GM19468 (cell line): ENCODE data around the gene NAA38.

Experiments used
- ATAC-seq: cut with Tn5 transposase; IDR thresholded peaks from one replicate; pipeline ENCODE4 v1.9.1; 2021; ENCODE audit warnings: mild to moderate bottlenecking, moderate library complexity, moderate number of reproducible peaks; ENCODE audit not compliant: unreplicated experiment; ENCODE audit errors: extremely low read depth

The NAA38 gene

DNA sequence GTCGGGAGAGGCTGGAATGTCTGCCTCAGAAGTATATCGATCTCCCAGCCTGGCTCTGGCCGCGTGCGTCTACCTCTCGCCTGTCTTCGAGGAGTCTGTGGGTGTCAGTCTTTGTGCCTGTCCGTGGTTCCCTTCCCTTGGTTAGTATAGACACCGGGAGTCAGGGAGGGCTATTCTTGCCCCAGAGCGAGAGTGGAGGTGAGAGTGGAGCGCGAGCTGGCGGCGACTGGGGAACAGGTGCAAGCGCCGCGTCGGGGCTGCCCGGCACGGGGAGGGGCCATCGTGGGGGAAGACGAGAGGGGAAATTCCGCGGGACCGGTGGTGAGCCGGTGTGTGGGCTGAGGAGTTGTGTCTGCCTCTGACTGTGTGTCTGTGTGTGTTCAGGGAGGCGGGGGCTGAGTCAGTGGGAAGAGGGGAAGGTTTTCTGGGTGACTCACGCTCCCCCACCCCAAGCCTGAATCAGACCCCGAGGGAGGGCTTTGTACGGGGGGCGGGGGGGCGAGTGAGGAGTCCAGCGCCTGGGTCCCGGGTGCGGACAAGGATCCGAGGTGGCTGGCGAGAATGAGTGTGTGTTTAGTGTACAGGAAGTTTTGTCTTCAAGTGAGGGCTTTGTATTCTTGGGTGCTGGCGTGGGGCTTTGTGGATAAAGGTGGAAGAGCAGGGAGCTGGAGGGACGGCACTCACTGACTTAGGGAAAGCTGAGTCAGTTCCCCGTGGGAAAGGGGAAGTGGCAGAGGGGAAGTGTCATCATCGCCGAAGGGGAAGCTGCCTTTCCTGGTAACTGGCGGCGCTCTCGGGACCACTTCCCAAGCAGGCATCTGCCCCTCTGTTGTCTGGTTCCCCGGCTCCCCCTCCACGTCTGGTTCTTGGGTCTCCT lies 14.7 kb downstream of the NAA38 start:
- peak; percentile 1 for ATAC-seq

DNA sequence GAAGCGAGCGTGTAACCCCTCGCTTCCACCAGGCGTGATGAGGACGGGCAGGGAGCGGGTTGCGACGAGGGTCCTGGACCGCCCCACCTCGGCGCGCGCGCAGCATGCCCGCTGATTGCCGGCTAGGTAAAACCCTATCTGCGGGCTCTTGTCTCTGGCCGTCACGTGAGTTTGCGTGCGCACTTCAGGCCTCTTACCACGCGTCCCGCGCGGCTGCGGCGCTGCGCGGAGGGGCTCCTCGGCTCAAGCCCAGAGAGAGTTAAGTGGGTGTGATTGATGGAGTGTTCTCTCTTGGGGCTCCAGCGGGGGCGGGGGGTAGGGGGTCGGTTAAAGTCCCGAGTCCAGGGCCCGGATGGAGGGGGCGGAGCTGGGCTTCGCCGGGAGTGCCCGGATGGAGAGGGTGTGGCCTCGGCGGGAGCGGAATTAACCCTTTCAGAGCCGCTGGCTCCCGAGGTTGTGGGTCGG lies 15.4 kb downstream of the NAA38 start:
- ATAC-seq, result peak; percentile 25

GRCh38 chr17:7841396-7841914 lies 15.9 kb downstream of the NAA38 start:
- ATAC-seq, result no peak

- ATAC-seq, result no peak
Observed at GRCh38 chr17:7840875-7841274, 16.5 kb downstream of the NAA38 start.

DNA sequence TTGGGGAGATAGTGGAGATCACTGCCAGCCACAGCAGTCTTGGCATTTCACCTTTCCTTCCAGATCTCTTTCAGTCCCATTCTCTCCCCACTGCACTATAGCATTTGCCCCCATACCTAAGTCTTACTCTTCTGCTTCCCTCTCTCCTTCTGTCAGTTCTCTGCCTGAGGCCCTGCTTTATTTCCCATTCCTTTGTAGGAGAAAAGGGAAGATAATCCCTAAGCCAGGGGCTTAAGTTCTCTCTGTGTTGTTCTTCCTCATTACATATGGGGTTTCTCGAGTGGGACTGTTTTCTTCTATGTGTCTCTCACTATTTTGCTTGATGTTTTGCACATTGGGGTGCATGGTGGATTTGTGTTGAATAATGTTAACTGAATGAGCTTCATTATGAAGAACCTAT lies 16.9 kb downstream of the NAA38 start:
- no peak for ATAC-seq

DNA sequence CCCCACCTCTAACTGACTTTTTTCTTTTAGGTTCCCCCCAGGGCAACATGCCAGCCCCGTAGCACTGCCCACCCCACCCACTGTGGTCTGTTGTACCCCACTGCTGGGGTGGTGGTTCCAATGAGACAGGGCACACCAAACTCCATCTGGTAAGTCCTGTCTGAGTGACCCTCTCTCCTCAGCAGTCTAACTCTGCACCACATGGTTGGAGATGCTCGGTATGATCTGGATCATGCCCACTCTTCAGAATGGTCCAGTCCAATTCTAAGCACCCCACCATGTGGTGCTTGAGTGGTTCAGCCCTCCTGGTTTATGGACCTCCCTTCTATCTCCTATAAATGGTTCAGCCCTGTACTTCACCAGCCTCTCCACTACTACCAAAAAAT lies 17.5 kb downstream of the NAA38 start:
- ATAC-seq, result no peak

GRCh38 chr17:7839190-7839875 lies 18.0 kb downstream of the NAA38 start:
- no peak for ATAC-seq

- ATAC-seq, result no peak
Observed at GRCh38 chr17:7838090-7839075, 19.0 kb downstream of the NAA38 start.

DNA sequence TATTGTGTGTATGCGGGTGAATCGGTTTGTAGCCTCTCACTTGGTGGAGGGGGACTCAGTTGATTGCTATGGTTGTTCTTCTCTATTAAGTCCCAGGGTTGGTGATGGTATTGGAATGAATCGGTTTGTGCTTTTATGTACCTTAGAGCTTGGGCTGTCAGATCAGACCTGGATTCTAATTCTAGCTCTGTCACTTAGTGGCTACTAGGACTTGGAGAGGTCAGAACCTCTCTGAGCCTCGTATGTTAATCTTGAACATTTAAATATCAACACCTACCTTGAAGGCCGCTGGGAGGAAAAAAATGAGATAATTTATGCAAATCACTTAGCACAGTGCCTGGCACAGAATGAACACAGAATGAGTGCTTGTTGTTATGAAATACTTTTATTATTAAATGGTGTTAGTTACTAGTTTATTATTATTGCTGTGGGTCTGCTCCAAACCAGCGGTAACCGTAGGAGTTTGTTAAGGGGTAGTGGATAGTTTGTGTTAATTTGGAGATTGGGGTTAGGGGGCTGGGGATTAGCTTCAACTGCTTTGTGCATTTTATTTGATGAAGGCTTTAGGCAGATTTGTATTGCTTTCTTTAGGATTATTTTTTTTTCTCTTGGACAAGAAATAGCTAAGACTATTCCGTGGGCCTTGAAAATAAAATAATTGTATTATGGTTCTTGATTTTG lies 19.8 kb downstream of the NAA38 start:
- no peak for ATAC-seq

DNA sequence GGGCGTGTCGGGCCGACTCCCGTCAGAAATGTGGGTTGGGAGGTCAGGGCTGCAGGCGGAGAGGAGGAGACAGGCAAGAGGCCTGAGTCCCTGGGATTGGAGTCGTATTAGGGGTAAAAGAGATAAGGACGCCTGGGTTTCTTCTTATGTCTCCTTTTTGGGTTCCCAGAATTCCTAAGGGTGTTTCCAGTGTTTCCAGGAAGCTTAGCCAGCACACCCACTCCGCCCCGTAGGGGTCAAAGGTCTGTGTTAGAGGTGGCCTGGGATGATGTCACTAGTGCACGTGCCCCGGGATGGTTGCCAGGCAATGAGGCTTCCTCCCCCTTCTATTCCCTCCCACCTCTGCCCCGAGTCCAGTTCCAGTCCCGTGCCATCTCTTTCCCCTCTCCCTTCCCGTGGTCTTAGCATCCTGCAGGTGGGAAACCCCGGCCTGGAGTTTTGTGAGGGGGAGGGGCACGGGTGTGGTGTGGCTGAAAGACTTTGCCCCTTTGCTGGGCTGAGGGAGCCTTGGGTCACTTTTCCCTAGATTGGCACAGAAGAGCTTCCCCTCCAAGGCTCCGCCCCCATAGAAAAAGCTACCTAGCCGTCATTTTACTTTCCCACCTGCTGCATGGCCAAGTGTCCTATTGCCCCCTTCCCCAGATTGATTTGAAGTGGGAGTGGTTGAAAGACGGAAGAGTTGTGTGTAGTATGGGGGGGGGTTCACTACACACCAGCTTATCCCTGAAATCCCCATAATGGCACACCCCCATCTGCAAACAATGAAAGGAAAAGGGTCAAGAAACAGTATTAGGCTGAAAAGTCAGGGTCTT lies 20.6 kb downstream of the NAA38 start:
- ATAC-seq, result no peak

GRCh38 chr17:7835814-7836595 lies 21.4 kb downstream of the NAA38 start:
- no peak for ATAC-seq

DNA sequence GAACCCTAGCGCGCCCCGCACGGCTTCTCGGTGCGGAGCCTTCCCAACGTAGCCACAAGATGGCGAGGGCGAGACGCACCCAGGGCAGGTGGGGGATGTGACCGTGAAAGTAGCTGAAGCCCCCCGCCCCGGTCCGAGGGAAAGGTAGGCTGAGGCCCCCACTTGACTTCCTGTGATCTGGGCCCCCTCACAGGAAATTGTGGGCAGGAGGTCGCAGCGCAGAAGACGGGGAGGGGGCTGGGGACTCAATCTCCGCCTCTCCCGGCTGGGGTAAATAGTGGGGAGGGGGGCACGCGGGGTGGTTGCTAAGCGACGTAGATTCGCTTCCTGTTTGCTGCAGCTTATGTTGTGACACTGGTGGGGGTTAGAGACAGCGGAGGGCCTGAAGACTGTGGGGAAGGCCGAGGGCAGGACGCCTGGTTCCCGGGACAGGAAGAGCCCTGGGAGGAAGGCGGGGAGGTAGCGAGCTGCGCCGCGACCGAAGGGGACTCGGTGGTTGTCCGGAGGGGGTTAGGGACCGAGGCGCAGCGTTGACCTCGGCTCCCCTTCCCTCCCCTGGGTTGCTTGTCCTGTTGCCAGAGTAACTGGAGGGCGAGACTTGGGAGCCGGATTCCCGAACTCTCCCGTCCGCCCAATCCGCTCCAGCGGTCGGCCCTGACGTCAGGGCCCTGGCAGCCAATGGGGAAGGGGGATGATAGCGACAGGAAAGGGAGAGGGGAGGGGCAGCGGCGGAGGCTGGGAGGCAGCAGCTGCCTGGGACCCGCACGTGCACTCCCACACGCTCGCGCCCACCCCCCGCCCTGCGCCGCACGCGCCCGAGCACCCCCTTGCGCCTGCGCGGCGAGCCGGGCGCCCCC lies 22.2 kb downstream of the NAA38 start:
- ATAC-seq, result peak; percentile 24

GRCh38 chr17:7834542-7834956 lies 22.8 kb downstream of the NAA38 start:
- no peak for ATAC-seq

DNA sequence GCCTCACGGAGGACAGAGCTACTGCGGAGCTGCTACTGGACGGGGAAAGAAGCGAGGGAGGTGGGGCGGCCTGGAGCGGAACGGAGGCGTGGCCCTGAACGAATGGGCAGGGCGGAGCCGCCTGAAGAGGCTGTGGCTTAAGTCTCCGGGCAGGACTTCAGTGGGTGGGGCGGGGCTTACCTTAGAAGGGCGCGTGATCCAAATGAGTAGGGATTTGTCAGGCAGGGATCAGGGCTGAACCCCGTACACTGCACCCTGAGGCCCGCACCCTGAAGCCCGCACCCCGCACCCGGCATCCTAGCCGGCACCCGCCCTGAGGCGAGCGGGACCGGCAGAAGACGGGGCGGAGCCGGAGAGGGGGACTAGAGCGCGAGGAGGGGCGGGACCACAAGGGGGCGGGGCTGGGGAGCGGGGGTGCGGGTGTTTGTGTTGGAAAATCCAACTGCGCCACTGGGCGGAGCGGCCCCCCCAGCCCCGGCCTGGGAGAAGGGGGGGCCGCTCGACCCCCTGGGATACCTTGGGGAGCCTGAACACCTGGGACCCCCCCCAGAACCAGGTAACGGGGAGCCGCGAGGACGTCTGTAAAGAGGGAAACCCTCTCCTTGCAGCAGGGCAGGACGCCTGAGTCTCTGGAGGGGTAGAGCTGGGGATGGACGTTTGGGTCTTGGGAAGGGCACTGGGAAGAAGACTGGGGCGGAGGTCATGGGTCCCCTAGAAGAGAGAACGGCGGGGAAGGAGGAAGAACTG lies 23.4 kb downstream of the NAA38 start, which contains the start of gene KDM6B:
TSS of gene KDM6B (plus strand) at position 423 of the 747 bp plus-strand sequence. CDS start 11,338 bp downstream, outside the sequence.
- peak; percentile 30 for ATAC-seq

GRCh38 chr17:7833011-7833794 lies 24.2 kb downstream of the NAA38 start:
- no peak for ATAC-seq
